Caco-2 (cell line): Measurements from ENCODE around the gene IFNA21. TPM values are rescaled to one million over a fixed set of nuclear protein-coding genes. Genes with fewer than 3 reads are reported as not detected.

ENCODE experiments used
- BruUV-seq: library from RNA; stranded (reverse); fragments of 400-500 nt; replicated peaks from 2 replicates; lab custom pipeline; 2021; lab: Mats Ljungman, UMichigan
- CTCF ChIA-PET: fragments of 300-600 bp; sonication (Branson Sonifier 250); formaldehyde crosslinking; loops from one replicate; lab custom pipeline; 2022; ENCODE audit warnings: antibody characterized with exemption; lab: Charles Lee
- POLR2A ChIA-PET: fragments of 300-600 bp; sonication (Branson Sonifier 250); formaldehyde crosslinking; loops from one replicate; lab custom pipeline; 2022; ENCODE audit warnings: antibody characterized with exemption; lab: Charles Lee
- DNase-seq, 2 experiments: peaks; one replicate each; pipeline versions ENCODE4 v3.0.0 to v3.0.0-alpha.2; 2020 to 2022
- H3K27me3 ChIP-seq: replicated peaks from 2 replicates; pipeline ENCODE4 v1.6.0; 2011; ENCODE audit warnings: low read length; ENCODE audit not compliant: control insufficient read depth, insufficient read depth
- H3K36me3 ChIP-seq: 2 replicates; pipeline ENCODE4 v1.5.1; 2011; ENCODE audit warnings: low read length; ENCODE audit not compliant: control insufficient read depth, insufficient read depth
- H3K4me1 ChIP-seq: fragments of 250-450 bp; sonication (Bioruptor Pico); 2 replicates; pipeline ENCODE4 v1.5.1; 2020; ENCODE audit warnings: mild to moderate bottlenecking
- H3K4me3 ChIP-seq: 2 replicates; pipeline ENCODE4 v1.5.1; 2011; ENCODE audit warnings: low read depth, mild to moderate bottlenecking, control low read depth, low read length
- H3K9me3 ChIP-seq: fragments of 250-450 bp; sonication (Bioruptor Pico); 2 replicates; pipeline ENCODE4 v1.5.1; 2020; ENCODE audit warnings: mild to moderate bottlenecking, moderate library complexity
- H3K27ac Mint-ChIP-seq: one replicate; pipeline ENCODE4 v1.8.0; 2022; ENCODE audit warnings: mixed read lengths; ENCODE audit not compliant: unreplicated experiment
- H3K27me3 Mint-ChIP-seq: one replicate; pipeline ENCODE4 v1.8.0; 2022; ENCODE audit warnings: mixed read lengths; ENCODE audit not compliant: insufficient read depth, unreplicated experiment
- H3K36me3 Mint-ChIP-seq: one replicate; pipeline ENCODE4 v1.8.0; 2022; ENCODE audit warnings: mild to moderate bottlenecking, mixed read lengths; ENCODE audit not compliant: insufficient read depth, unreplicated experiment
- H3K4me1 Mint-ChIP-seq: one replicate; pipeline ENCODE4 v1.8.0; 2022; ENCODE audit warnings: low read depth, mixed read lengths; ENCODE audit not compliant: unreplicated experiment
- H3K4me3 Mint-ChIP-seq: one replicate; pipeline ENCODE4 v1.8.0; 2022; ENCODE audit warnings: mild to moderate bottlenecking, moderate library complexity, mixed read lengths; ENCODE audit not compliant: unreplicated experiment
- H3K9me3 Mint-ChIP-seq: one replicate; pipeline ENCODE4 v1.8.0; 2022; ENCODE audit warnings: mixed read lengths; ENCODE audit not compliant: unreplicated experiment
- intact Hi-C: fragments of 100-400 bp; cut with micrococcal nuclease; formaldehyde crosslinking; loops from one replicate; pipeline ENCODE4 v1.10.0; 2022; ENCODE audit not compliant: unreplicated experiment
- total RNA-seq: library from RNA; stranded (reverse); gene quantifications from 2 replicates; pipeline ENCODE4 v1.2.3, GENCODE V29; 2022
- TF ChIP-seq, protein P1 (sequence below), 2 experiments: fragments of 200-600 bp in 1 of 2; IDR thresholded peaks; 1 replicate in 1 of 2; 2 replicates in 1 of 2; pipeline versions ENCODE4 v1.5.1 to v1.8.0; 2011 to 2022; ENCODE audit warnings: antibody characterized with exemption in 1 of 2, control low read depth in 1 of 2, inconsistent platforms in 1 of 2, low read depth in 1 of 2, low read length in 1 of 2, mild to moderate bottlenecking in 1 of 2, moderate library complexity in 1 of 2; ENCODE audit not compliant: insufficient read depth in 1 of 2, severe bottlenecking in 1 of 2, unreplicated experiment in 1 of 2

The IFNA21 gene
- total RNA-seq, 1 experiment from 2014 or later: not detected

DNA sequence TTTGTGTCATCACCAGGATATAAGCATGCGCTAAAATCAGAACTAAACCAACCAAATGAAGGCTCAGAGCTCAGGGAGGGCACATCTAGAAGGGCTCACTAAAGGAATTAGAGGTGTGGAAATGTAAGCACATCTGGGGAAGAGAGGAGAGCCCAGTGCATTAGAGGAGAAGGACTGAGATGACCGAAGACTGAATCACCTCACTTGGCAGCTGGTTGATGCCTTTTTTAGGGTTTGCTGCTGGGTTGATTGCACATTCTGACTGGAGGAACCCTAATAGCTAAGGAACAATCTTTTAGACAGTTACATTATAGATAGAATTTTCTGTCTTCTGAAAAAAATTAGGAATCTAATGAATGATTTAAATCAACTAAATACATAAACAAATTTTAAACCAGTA lies 8.2 kb upstream of the IFNA21 start:
- Histone ChIP-seq H3K9me3 (no peaks in the 10 kb centered on the region), H3K4me1 (no peaks in the 10 kb centered on the region), H3K4me3 (no peak overlapping the region), H3K36me3 (no peaks in the 10 kb centered on the region), H3K27me3 (no peaks in the 10 kb centered on the region)
- Mint-ChIP-seq H3K27ac (no peak overlapping the region), H3K36me3 (no peaks in the 10 kb centered on the region), H3K4me1 (no peaks in the 10 kb centered on the region), H3K4me3 (no peak overlapping the region), H3K27me3 (peaks cover 17% of the 10 kb centered on the region), H3K9me3 (no peaks in the 10 kb centered on the region)
- ChIA-PET CTCF (interaction anchor here (0.7 kb wide), 1 partner anchor 8 kb away, joined by 3 read pairs; no protein-coding TSS in a partner anchor), POLR2A (no interaction called here)
- intact Hi-C loops: no loop called here
- TF ChIP-seq, protein P1, sequence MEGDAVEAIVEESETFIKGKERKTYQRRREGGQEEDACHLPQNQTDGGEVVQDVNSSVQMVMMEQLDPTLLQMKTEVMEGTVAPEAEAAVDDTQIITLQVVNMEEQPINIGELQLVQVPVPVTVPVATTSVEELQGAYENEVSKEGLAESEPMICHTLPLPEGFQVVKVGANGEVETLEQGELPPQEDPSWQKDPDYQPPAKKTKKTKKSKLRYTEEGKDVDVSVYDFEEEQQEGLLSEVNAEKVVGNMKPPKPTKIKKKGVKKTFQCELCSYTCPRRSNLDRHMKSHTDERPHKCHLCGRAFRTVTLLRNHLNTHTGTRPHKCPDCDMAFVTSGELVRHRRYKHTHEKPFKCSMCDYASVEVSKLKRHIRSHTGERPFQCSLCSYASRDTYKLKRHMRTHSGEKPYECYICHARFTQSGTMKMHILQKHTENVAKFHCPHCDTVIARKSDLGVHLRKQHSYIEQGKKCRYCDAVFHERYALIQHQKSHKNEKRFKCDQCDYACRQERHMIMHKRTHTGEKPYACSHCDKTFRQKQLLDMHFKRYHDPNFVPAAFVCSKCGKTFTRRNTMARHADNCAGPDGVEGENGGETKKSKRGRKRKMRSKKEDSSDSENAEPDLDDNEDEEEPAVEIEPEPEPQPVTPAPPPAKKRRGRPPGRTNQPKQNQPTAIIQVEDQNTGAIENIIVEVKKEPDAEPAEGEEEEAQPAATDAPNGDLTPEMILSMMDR (IDR thresholded peaks at IDR 0.05; ENCODE audit: insufficient read depth in 1 of 2, low read depth in 1 of 2, low read length in 1 of 2, severe bottlenecking in 1 of 2, unreplicated experiment in 1 of 2): no peak
- no TSS peak for BruUV-seq
- no peak for DNase-seq

DNA sequence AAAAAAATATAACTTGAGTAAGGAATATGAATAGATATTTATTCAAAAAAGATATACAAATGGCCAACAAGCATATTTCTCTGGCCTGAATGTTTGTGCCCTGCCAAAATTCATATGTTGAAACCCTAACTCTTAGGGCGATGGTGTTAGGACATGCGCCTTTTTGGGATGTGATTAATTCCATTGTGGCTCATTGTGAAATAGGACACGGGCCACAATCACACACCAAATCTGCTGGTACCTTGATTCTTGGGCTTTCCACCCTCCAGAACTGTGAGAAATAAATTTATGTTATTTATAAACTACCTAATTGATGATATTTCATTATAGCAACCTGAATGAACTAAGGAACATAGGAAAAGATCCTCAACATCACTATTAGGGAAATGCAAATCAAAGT lies 5.7 kb upstream of the IFNA21 start:
- POLR2A ChIA-PET: no interaction called here
- no TSS peak for BruUV-seq
- Histone ChIP-seq H3K4me1 (no peaks in the 10 kb centered on the region), H3K9me3 (no peaks in the 10 kb centered on the region), H3K4me3 (no peak overlapping the region), H3K27me3 (no peaks in the 10 kb centered on the region), H3K36me3 (no peaks in the 10 kb centered on the region)
- Mint-ChIP-seq H3K27ac (no peak overlapping the region), H3K4me3 (no peak overlapping the region), H3K36me3 (no peaks in the 10 kb centered on the region), H3K4me1 (no peaks in the 10 kb centered on the region), H3K9me3 (no peaks in the 10 kb centered on the region), H3K27me3 (peaks cover 17% of the 10 kb centered on the region)
- intact Hi-C loops: no loop called here
- CTCF ChIA-PET: no interaction called here
- no peak for DNase-seq
- TF ChIP-seq, protein P1 (IDR thresholded peaks at IDR 0.05; ENCODE audit: insufficient read depth in 1 of 2, low read depth in 1 of 2, low read length in 1 of 2, severe bottlenecking in 1 of 2, unreplicated experiment in 1 of 2): no peak

DNA sequence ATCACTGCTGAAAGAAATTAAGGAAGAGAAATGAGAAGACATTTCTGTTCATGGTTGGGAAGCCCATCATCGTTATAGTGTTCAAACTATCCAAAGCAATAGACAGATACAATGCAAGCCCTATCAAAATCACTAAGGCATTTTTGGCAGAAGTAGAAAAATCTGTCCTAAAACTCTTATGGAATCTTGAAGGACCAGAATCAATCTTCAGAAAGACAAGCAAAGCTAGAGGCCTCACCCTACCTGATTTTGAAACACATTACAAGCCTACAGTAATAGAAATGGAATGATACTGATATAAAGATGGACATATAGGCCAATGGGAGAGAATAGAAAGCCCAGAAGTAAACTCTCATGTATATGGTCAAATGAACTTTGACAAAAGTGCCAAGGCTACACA lies 4.9 kb upstream of the IFNA21 start:
- no peaks in the 10 kb centered on the region for H3K9me3 ChIP-seq
- Mint-ChIP-seq H3K4me3 (no peak overlapping the region), H3K4me1 (no peaks in the 10 kb centered on the region), H3K36me3 (no peaks in the 10 kb centered on the region), H3K27ac (no peak overlapping the region), H3K9me3 (no peaks in the 10 kb centered on the region), H3K27me3 (peaks cover 15% of the 10 kb centered on the region)
- no peaks in the 10 kb centered on the region for H3K27me3 ChIP-seq
- no peaks in the 10 kb centered on the region for H3K36me3 ChIP-seq
- H3K4me3 ChIP-seq: no peak overlapping the region
- CTCF ChIA-PET: no interaction called here
- intact Hi-C loops: no loop called here
- DNase-seq: no peak
- TF ChIP-seq, protein P1 (IDR thresholded peaks at IDR 0.05; ENCODE audit: insufficient read depth in 1 of 2, low read depth in 1 of 2, low read length in 1 of 2, severe bottlenecking in 1 of 2, unreplicated experiment in 1 of 2): no peak
- no peaks in the 10 kb centered on the region for H3K4me1 ChIP-seq
- no TSS peak for BruUV-seq
- POLR2A ChIA-PET: no interaction called here
